Lung (tissue), 12 donors: ENCODE data around the gene ZBTB8A. TPM values are rescaled to one million over a fixed set of nuclear protein-coding genes. Genes with fewer than 3 reads are reported as not detected.

Experiments
- ATAC-seq: fragments of 200-7000 bp; cut with Tn5 transposase; one replicate; pipeline ENCODE4 v1.9.1; 2020; ENCODE audit warnings: moderate number of reproducible peaks; ENCODE audit not compliant: insufficient read depth, low FRiP score
- DNase-seq, 3 donors: peaks; one replicate each; pipeline ENCODE4 v3.0.0-alpha.2; 2013 to 2017
- H3K27ac ChIP-seq, 2 donors: one replicate each; pipeline ENCODE4 v1.5.1; 2013; ENCODE audit warnings: mild to moderate bottlenecking in 2 of 2, moderate library complexity in 2 of 2, control low read depth in 1 of 2, inconsistent platforms in 1 of 2, low read depth in 1 of 2, low read length in 1 of 2
- H3K27me3 ChIP-seq, 3 donors: one replicate each; pipeline ENCODE4 v1.5.1; 2013; ENCODE audit warnings: low read length in 2 of 3; ENCODE audit not compliant: control insufficient read depth in 3 of 3, insufficient read depth in 3 of 3
- H3K36me3 ChIP-seq, 4 donors: one replicate each; pipeline ENCODE4 v1.5.1; 2013; ENCODE audit warnings: low read length in 4 of 4, mild to moderate bottlenecking in 1 of 4, moderate library complexity in 1 of 4; ENCODE audit not compliant: control insufficient read depth in 4 of 4, insufficient read depth in 4 of 4
- H3K4me1 ChIP-seq, 5 donors: one replicate each; pipeline ENCODE4 v1.5.1; 2013; ENCODE audit warnings: low read length in 5 of 5, mild to moderate bottlenecking in 2 of 5, moderate library complexity in 1 of 5; ENCODE audit not compliant: control insufficient read depth in 5 of 5, insufficient read depth in 5 of 5
- H3K4me3 ChIP-seq: one replicate; pipeline ENCODE4 v1.5.1; 2013; ENCODE audit warnings: mild to moderate bottlenecking, control low read depth, moderate library complexity
- H3K9ac ChIP-seq, 2 donors: one replicate each; pipeline ENCODE4 v1.5.1; 2013; ENCODE audit warnings: low read length in 2 of 2, control low read depth in 1 of 2; ENCODE audit not compliant: insufficient read depth in 1 of 2
- H3K9me3 ChIP-seq, 4 donors: one replicate each; pipeline ENCODE4 v1.5.1; 2013; ENCODE audit warnings: low read length in 3 of 4, mild to moderate bottlenecking in 1 of 4, moderate library complexity in 1 of 4; ENCODE audit not compliant: control insufficient read depth in 4 of 4, insufficient read depth in 3 of 4
- CTCF ChIP-seq: IDR thresholded peaks from 2 replicates; pipeline ENCODE4 v1.5.1; 2012; ENCODE audit warnings: mild to moderate bottlenecking; ENCODE audit errors: control extremely low read depth, extremely low read depth
- WGBS, 2 donors: extraction: QIAGEN DNeasy Blood & Tissue Kit; methylation state at CpG; one replicate each; pipeline ENCODE4 v1.1.7; 2013; 5-methylcytosine and 5-hydroxymethylcytosine counted together
- polyA plus RNA-seq, 2 donors: library from polyadenylated mRNA; stranded (reverse); fragments of 200-250 nt; gene quantifications; one replicate each; pipeline ENCODE4 v1.2.1, GENCODE V29; 2013
- total RNA-seq, 2 donors: library from RNA; depleted of rRNA in 1 of 2; stranded (reverse); fragments of >200 nt in 1 of 2; gene quantifications; one replicate each; pipeline ENCODE4 v1.2.1, GENCODE V29; 2014 to 2021
- donor health status: control.
- donor health status: control.
- donor health status: Bipolar disorder and iron deficiency.
- donor health status: healthy.
- donor health status: DM: yes; HTN: yes; CAD: no.

The ZBTB8A gene
- total and polyA plus RNA-seq, 4 donors = 2.7 to 13.9 (median 5.6) TPM

GRCh38 chr1:32613472-32613871 is 74.2 kb downstream of the ZBTB8A start:
- H3K36me3 ChIP-seq = no peaks in the 10 kb centered on the region
- DNase-seq = no peak
- ATAC-seq = no peak
- no peak overlapping the region for H3K9ac ChIP-seq
- 91 to 96% methylated on average over 5 of the region's 5 CpGs for WGBS, 2 donors
- no peak overlapping the region for H3K27ac ChIP-seq
- no peaks in the 10 kb centered on the region for H3K9me3 ChIP-seq
- no peaks in the 10 kb centered on the region for H3K27me3 ChIP-seq
- no peak for TF ChIP-seq CTCF
- peaks cover 0 to 5% (median 0%) of the 10 kb centered on the region in 5 donors for H3K4me1 ChIP-seq
- H3K4me3 ChIP-seq = no peak overlapping the region

- H3K27me3 ChIP-seq = no peaks in the 10 kb centered on the region
- ATAC-seq = no peak
- no peak overlapping the region for H3K9ac ChIP-seq
- no peak for TF ChIP-seq CTCF
- peaks cover 0 to 5% (median under 1%) of the 10 kb centered on the region in 4 donors for H3K36me3 ChIP-seq
- 95 to 98% methylated on average over 5 of the region's 5 CpGs for WGBS, 2 donors
- no peak for DNase-seq
- peaks cover 0 to 3% (median 0%) of the 10 kb centered on the region in 4 donors for H3K9me3 ChIP-seq
- H3K27ac ChIP-seq = no peak overlapping the region
- H3K4me1 ChIP-seq = peaks cover 0 to 1% (median 0%) of the 10 kb centered on the region in 5 donors
- no peak overlapping the region for H3K4me3 ChIP-seq
Measured at GRCh38 chr1:32618673-32619221, 79.5 kb downstream of the ZBTB8A start.

- H3K9ac ChIP-seq = no peak overlapping the region
- TF ChIP-seq CTCF = no peak
- peaks cover 0 to 3% (median 0%) of the 10 kb centered on the region in 4 donors for H3K9me3 ChIP-seq
- no peak overlapping the region for H3K27ac ChIP-seq
- no peak overlapping the region for H3K4me3 ChIP-seq
- 68 to 73% methylated on average over 5 of the region's 5 CpGs for WGBS, 2 donors
- DNase-seq (peak in 2 of 3 donors; percentile 55 to 61), ATAC-seq (no peak)
- H3K27me3 ChIP-seq = no peaks in the 10 kb centered on the region
- peaks cover 0 to 1% (median 0%) of the 10 kb centered on the region in 5 donors for H3K4me1 ChIP-seq
- H3K36me3 ChIP-seq = peaks cover 0 to 5% (median under 1%) of the 10 kb centered on the region in 4 donors
Measured at GRCh38 chr1:32619701-32620485, 80.7 kb downstream of the ZBTB8A start.
